Smooth muscle cell (in vitro differentiated cells): ENCODE results near the gene MAP2K5. TPM values are rescaled to one million over a fixed set of nuclear protein-coding genes. Genes with fewer than 3 reads are reported as not detected.

Experiments
- DNase-seq: peaks from one replicate; lab custom pipeline; 2025; ENCODE audit not compliant: unreplicated experiment; lab: John Stamatoyannopoulos, UW
- H2AFZ ChIP-seq: fragments of 200-600 bp; sonication (generic); 2 replicates; pipeline ENCODE4 v1.6.0; 2016; ENCODE audit warnings: antibody characterized with exemption, low read depth, mild to moderate bottlenecking
- H3F3A ChIP-seq: fragments of 200-600 bp; sonication (generic); 2 replicates; pipeline ENCODE4 v1.6.0; 2017; ENCODE audit warnings: antibody characterized with exemption, low read depth
- H3K27ac ChIP-seq: fragments of 200-600 bp; sonication (generic); 2 replicates; pipeline ENCODE4 v1.5.1; 2016; ENCODE audit warnings: low read depth, mild to moderate bottlenecking
- H3K27me3 ChIP-seq: fragments of 200-600 bp; sonication (generic); 2 replicates; pipeline ENCODE4 v1.6.1; 2016; ENCODE audit warnings: low read depth, mild to moderate bottlenecking
- H3K36me3 ChIP-seq: fragments of 200-600 bp; sonication (generic); 2 replicates; pipeline ENCODE4 v1.5.1; 2016; ENCODE audit warnings: low read depth
- H3K4me1 ChIP-seq: fragments of 200-600 bp; sonication (generic); 2 replicates; pipeline ENCODE4 v1.5.1; 2016; ENCODE audit warnings: low read depth
- H3K4me2 ChIP-seq: fragments of 200-600 bp; sonication (generic); 2 replicates; pipeline ENCODE4 v1.6.0; 2016; ENCODE audit warnings: mild to moderate bottlenecking
- H3K4me3 ChIP-seq: fragments of 200-600 bp; sonication (generic); 2 replicates; pipeline ENCODE4 v1.5.1; 2016; ENCODE audit warnings: mild to moderate bottlenecking
- H3K79me2 ChIP-seq: fragments of 200-600 bp; sonication (generic); 2 replicates; pipeline ENCODE4 v1.6.0; 2016; ENCODE audit warnings: low read depth, mild to moderate bottlenecking
- H3K9ac ChIP-seq: fragments of 200-600 bp; sonication (generic); 2 replicates; pipeline ENCODE4 v1.6.0; 2016; ENCODE audit warnings: low read depth
- H3K9me3 ChIP-seq: fragments of 200-600 bp; sonication (generic); replicated peaks from 2 replicates; pipeline ENCODE4 v1.5.1; 2016; ENCODE audit warnings: low read depth
- H4K20me1 ChIP-seq: fragments of 200-600 bp; sonication (generic); 2 replicates; pipeline ENCODE4 v1.6.0; 2016; ENCODE audit warnings: low read depth
- WGBS: methylation state at CpG from one replicate; pipeline ENCODE4 v1.1.7; 2016; ENCODE audit warnings: low lambda C conversion rate; 5-methylcytosine and 5-hydroxymethylcytosine counted together
- polyA plus RNA-seq: library from polyadenylated mRNA; unstranded; fragments of >200 nt; fragmentation: Nextera tagmentation; extraction: Ambion mirVana; gene quantifications from 2 replicates; pipeline ENCODE4 v1.2.1, GENCODE V29; 2016
- total RNA-seq: library from RNA; depleted of rRNA; stranded (reverse); fragments of >200 nt; gene quantifications from 2 replicates; pipeline ENCODE4 v1.2.3, GENCODE V29; 2014
- TF ChIP-seq, protein P1 (sequence below): fragments of 200-600 bp; sonication (generic); IDR thresholded peaks from 2 replicates; pipeline ENCODE4 v1.5.1; 2017; ENCODE audit warnings: borderline replicate concordance, mild to moderate bottlenecking, antibody characterized with exemption; ENCODE audit not compliant: insufficient read depth, poor library complexity, severe bottlenecking

The MAP2K5 gene
- total and polyA plus RNA-seq, 2 experiments from 2014 or later = 4.4 to 7.4 TPM

DNA sequence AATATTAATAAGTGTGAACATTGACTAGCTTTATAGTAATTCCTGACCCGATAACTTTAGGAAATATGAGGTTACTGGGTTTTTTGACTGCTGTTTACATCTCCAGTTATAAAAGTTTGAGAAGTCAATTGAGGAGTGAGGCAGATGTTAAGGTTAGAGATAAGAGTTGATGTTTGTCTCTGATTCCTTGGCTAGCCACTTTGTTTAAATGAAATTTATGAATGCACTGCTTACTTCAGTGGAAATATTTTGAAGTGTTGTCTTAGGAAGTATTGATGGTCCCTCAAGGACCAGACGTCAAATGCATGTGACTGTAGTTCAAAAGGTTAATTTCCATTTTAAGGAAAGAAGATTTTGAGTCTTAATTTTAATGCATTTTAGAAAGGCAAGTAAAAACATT, 41.7 kb downstream of the MAP2K5 start:
- TF ChIP-seq, protein P1, sequence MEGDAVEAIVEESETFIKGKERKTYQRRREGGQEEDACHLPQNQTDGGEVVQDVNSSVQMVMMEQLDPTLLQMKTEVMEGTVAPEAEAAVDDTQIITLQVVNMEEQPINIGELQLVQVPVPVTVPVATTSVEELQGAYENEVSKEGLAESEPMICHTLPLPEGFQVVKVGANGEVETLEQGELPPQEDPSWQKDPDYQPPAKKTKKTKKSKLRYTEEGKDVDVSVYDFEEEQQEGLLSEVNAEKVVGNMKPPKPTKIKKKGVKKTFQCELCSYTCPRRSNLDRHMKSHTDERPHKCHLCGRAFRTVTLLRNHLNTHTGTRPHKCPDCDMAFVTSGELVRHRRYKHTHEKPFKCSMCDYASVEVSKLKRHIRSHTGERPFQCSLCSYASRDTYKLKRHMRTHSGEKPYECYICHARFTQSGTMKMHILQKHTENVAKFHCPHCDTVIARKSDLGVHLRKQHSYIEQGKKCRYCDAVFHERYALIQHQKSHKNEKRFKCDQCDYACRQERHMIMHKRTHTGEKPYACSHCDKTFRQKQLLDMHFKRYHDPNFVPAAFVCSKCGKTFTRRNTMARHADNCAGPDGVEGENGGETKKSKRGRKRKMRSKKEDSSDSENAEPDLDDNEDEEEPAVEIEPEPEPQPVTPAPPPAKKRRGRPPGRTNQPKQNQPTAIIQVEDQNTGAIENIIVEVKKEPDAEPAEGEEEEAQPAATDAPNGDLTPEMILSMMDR = no peak
- H3K4me1 ChIP-seq = no peaks in the 10 kb centered on the region
- H3K79me2 ChIP-seq = no peaks in the 10 kb centered on the region
- no peaks in the 10 kb centered on the region for H4K20me1 ChIP-seq
- H3K9me3 ChIP-seq = no peaks in the 10 kb centered on the region
- no peaks in the 10 kb centered on the region for H3F3A ChIP-seq
- H3K27me3 ChIP-seq = no peaks in the 10 kb centered on the region
- WGBS = 95% methylated on average over 2 of the region's 2 CpGs
- no peak overlapping the region for H3K9ac ChIP-seq
- H3K27ac ChIP-seq = no peak overlapping the region
- H3K36me3 ChIP-seq = peaks cover 3% of the 10 kb centered on the region
- H2AFZ ChIP-seq = no peak overlapping the region
- no peak overlapping the region for H3K4me2 ChIP-seq
- DNase-seq = no peak
- no peak overlapping the region for H3K4me3 ChIP-seq

DNA sequence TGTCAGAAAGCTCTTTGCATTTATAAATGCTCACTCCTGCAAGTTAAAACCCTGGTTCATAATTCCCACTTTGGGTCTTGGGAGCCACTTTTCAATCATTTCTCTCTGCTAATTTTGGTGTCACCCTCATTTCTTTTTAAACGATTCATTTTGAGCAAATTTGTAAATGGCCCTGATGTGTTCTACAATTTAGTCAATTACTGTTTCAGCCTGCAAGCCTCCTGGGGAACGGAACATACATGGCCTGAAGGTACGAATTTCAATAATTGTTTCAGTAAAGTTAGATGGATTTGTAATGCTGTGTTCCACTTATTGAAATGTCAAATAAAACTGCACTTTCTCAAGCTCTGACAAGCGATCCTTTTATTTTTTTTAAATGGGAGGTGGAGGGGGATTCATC, 43.2 kb downstream of the MAP2K5 start:
- DNase-seq = no peak
- Histone ChIP-seq H3K4me1 (no peaks in the 10 kb centered on the region), H3K79me2 (no peaks in the 10 kb centered on the region), H3K27me3 (no peaks in the 10 kb centered on the region), H2AFZ (no peak overlapping the region), H3K9me3 (no peaks in the 10 kb centered on the region), H4K20me1 (no peaks in the 10 kb centered on the region), H3K4me2 (no peak overlapping the region), H3K9ac (no peak overlapping the region), H3K36me3 (peaks cover 3% of the 10 kb centered on the region), H3K27ac (no peak overlapping the region), H3F3A (no peaks in the 10 kb centered on the region), H3K4me3 (no peak overlapping the region)
- 92% methylated on average over 4 of the region's 4 CpGs for WGBS
- TF ChIP-seq, protein P1 = no peak

GRCh38 chr15:67587331-67587730, 44.8 kb downstream of the MAP2K5 start:
- Histone ChIP-seq H4K20me1 (no peaks in the 10 kb centered on the region), H3K4me1 (no peaks in the 10 kb centered on the region), H3K27me3 (no peaks in the 10 kb centered on the region), H3K4me3 (no peak overlapping the region), H3K9me3 (no peaks in the 10 kb centered on the region), H3K9ac (no peak overlapping the region), H3K4me2 (no peak overlapping the region), H3K79me2 (no peaks in the 10 kb centered on the region), H2AFZ (no peak overlapping the region), H3F3A (no peaks in the 10 kb centered on the region), H3K27ac (no peak overlapping the region), H3K36me3 (peaks cover 3% of the 10 kb centered on the region)
- no peak for DNase-seq
- WGBS = 49% methylated on average over 7 of the region's 7 CpGs
- TF ChIP-seq, protein P1 = no peak

- Histone ChIP-seq H4K20me1 (no peaks in the 10 kb centered on the region), H3K4me3 (no peak overlapping the region), H3K9ac (no peak overlapping the region), H3K4me1 (no peaks in the 10 kb centered on the region), H3F3A (no peaks in the 10 kb centered on the region), H3K36me3 (peaks cover 3% of the 10 kb centered on the region), H3K27me3 (no peaks in the 10 kb centered on the region), H3K4me2 (no peak overlapping the region), H3K9me3 (no peaks in the 10 kb centered on the region), H3K27ac (no peak overlapping the region), H2AFZ (no peak overlapping the region), H3K79me2 (no peaks in the 10 kb centered on the region)
- TF ChIP-seq, protein P1 = no peak
- 71% methylated on average over 3 of the region's 3 CpGs for WGBS
- no peak for DNase-seq
Measured at GRCh38 chr15:67587754-67588153, 45.3 kb downstream of the MAP2K5 start.
